HEK293 (cell line): ENCODE results near the gene VSIG10L.

Source experiments
- BCL11B ChIP-seq: fragments of 450-650 bp; formaldehyde crosslinking; IDR thresholded peaks from 2 replicates; pipeline ENCODE4 v1.5.1; 2016; ENCODE audit warnings: low read depth, missing biosample characterization, missing genetic modification characterization
- GLI4 ChIP-seq: fragments of 450-650 bp; formaldehyde crosslinking; IDR thresholded peaks from 2 replicates; pipeline ENCODE4 v1.5.1; 2016; ENCODE audit warnings: missing biosample characterization, missing genetic modification characterization
- HIC1 ChIP-seq: fragments of 450-650 bp; formaldehyde crosslinking; IDR thresholded peaks from 2 replicates; pipeline ENCODE4 v1.5.1; 2016; ENCODE audit warnings: missing biosample characterization, missing genetic modification characterization
- INSM2 ChIP-seq: fragments of 450-650 bp; formaldehyde crosslinking; IDR thresholded peaks from 2 replicates; pipeline ENCODE4 v1.5.1; 2016; ENCODE audit warnings: missing biosample characterization, missing genetic modification characterization
- MEIS1 ChIP-seq: sonication (generic); formaldehyde crosslinking; IDR thresholded peaks from 2 replicates; pipeline ENCODE4 v1.8.1; 2022; ENCODE audit warnings: missing genetic modification reagents, mild to moderate bottlenecking, borderline replicate concordance
- MZF1 ChIP-seq: fragments of 450-650 bp; formaldehyde crosslinking; IDR thresholded peaks from 2 replicates; pipeline ENCODE4 v1.5.1; 2017; ENCODE audit warnings: missing biosample characterization, missing genetic modification characterization, borderline replicate concordance
- REST ChIP-seq: fragments of 450-650 bp; formaldehyde crosslinking; IDR thresholded peaks from 2 replicates; pipeline ENCODE4 v1.5.1; 2016; ENCODE audit warnings: missing biosample characterization, missing genetic modification characterization
- SP3 ChIP-seq: fragments of 450-650 bp; formaldehyde crosslinking; IDR thresholded peaks from 2 replicates; pipeline ENCODE4 v1.5.1; 2016; ENCODE audit warnings: missing biosample characterization, missing genetic modification characterization
- ZNF114 ChIP-seq: fragments of 450-650 bp; formaldehyde crosslinking; IDR thresholded peaks from 2 replicates; pipeline ENCODE4 v1.5.0; 2017; ENCODE audit warnings: missing biosample characterization, missing genetic modification characterization
- ZNF133 ChIP-seq: fragments of 450-650 bp; formaldehyde crosslinking; IDR thresholded peaks from 2 replicates; pipeline ENCODE4 v1.5.1; 2016; ENCODE audit warnings: missing biosample characterization, missing genetic modification characterization
- ZNF146 ChIP-seq: fragments of 450-650 bp; formaldehyde crosslinking; IDR thresholded peaks from 2 replicates; pipeline ENCODE4 v1.5.1; 2016; ENCODE audit warnings: missing biosample characterization, missing genetic modification characterization
- ZNF157 ChIP-seq: fragments of 450-650 bp; formaldehyde crosslinking; IDR thresholded peaks from 2 replicates; pipeline ENCODE4 v1.5.1; 2016; ENCODE audit warnings: missing biosample characterization, missing genetic modification characterization
- ZNF19 ChIP-seq: fragments of 450-650 bp; formaldehyde crosslinking; IDR thresholded peaks from 2 replicates; pipeline ENCODE4; 2016; ENCODE audit warnings: missing biosample characterization, missing genetic modification characterization, low read depth
- ZNF239 ChIP-seq: fragments of 450-650 bp; formaldehyde crosslinking; IDR thresholded peaks from 2 replicates; pipeline ENCODE4 v1.5.1; 2016; ENCODE audit warnings: missing biosample characterization, missing genetic modification characterization
- ZNF280D ChIP-seq: fragments of 450-650 bp; formaldehyde crosslinking; IDR thresholded peaks from 2 replicates; pipeline ENCODE4 v1.5.1; 2016; ENCODE audit warnings: missing biosample characterization, missing genetic modification characterization
- ZNF548 ChIP-seq: fragments of 450-650 bp; formaldehyde crosslinking; IDR thresholded peaks from 2 replicates; pipeline ENCODE4 v1.5.1; 2016; ENCODE audit warnings: missing biosample characterization, missing genetic modification characterization
- ZNF791 ChIP-seq: fragments of 450-650 bp; formaldehyde crosslinking; IDR thresholded peaks from 2 replicates; pipeline ENCODE4 v1.5.1; 2016; ENCODE audit warnings: missing biosample characterization, missing genetic modification characterization
- ZNF792 ChIP-seq: fragments of 450-650 bp; formaldehyde crosslinking; IDR thresholded peaks from 2 replicates; pipeline ENCODE4 v1.5.1; 2016; ENCODE audit warnings: missing biosample characterization, missing genetic modification characterization
- ZSCAN30 ChIP-seq: fragments of 450-650 bp; IDR thresholded peaks from 2 replicates; pipeline ENCODE4 v1.5.1; 2018; ENCODE audit warnings: missing biosample characterization, mild to moderate bottlenecking, missing genetic modification characterization, moderate library complexity
- TF ChIP-seq, protein P1 (sequence below): fragments of 450-650 bp; formaldehyde crosslinking; IDR thresholded peaks from 2 replicates; pipeline ENCODE4 v1.5.1; 2016; ENCODE audit warnings: missing biosample characterization, missing genetic modification characterization
- TF ChIP-seq, protein P2 (sequence below): fragments of 450-650 bp; formaldehyde crosslinking; IDR thresholded peaks from 2 replicates; pipeline ENCODE4 v1.5.1; 2016; ENCODE audit warnings: missing biosample characterization, missing genetic modification characterization
- TF ChIP-seq, protein P3 (sequence below): fragments of 450-650 bp; formaldehyde crosslinking; IDR thresholded peaks from 2 replicates; pipeline ENCODE4 v1.5.0; 2017; ENCODE audit warnings: missing biosample characterization, missing genetic modification characterization, borderline replicate concordance

The VSIG10L gene

GRCh38 chr19:51338563-51339312 is 3.2 kb downstream of the VSIG10L start (continued):
- TF ChIP-seq ZNF280D (tag by site-specific recombination): no peak
- TF ChIP-seq, protein P1, sequence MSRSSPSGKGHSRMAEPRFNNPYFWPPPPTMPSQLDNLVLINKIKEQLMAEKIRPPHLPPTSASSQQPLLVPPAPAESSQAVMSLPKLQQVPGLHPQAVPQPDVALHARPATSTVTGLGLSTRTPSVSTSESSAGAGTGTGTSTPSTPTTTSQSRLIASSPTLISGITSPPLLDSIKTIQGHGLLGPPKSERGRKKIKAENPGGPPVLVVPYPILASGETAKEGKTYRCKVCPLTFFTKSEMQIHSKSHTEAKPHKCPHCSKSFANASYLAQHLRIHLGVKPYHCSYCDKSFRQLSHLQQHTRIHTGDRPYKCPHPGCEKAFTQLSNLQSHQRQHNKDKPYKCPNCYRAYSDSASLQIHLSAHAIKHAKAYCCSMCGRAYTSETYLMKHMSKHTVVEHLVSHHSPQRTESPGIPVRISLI (tag by site-specific recombination): 0 out of 2 replicates have a peak, but pooled peaks have one; percentile 38
- no peak for TF ChIP-seq ZNF791 (tag by site-specific recombination)
- no peak for TF ChIP-seq MZF1
- TF ChIP-seq MEIS1 (CRISPR knock-in tag): no peak
- TF ChIP-seq ZNF133 (tag by site-specific recombination): no peak
- no peak for TF ChIP-seq BCL11B
- TF ChIP-seq ZNF19 (tag by site-specific recombination): no peak
- TF ChIP-seq INSM2: no peak
- TF ChIP-seq ZNF157: no peak
- TF ChIP-seq HIC1 (tag by site-specific recombination): no peak
- no peak for TF ChIP-seq ZNF548 (tag by site-specific recombination)
- TF ChIP-seq ZNF114: no peak
- TF ChIP-seq, protein P2, sequence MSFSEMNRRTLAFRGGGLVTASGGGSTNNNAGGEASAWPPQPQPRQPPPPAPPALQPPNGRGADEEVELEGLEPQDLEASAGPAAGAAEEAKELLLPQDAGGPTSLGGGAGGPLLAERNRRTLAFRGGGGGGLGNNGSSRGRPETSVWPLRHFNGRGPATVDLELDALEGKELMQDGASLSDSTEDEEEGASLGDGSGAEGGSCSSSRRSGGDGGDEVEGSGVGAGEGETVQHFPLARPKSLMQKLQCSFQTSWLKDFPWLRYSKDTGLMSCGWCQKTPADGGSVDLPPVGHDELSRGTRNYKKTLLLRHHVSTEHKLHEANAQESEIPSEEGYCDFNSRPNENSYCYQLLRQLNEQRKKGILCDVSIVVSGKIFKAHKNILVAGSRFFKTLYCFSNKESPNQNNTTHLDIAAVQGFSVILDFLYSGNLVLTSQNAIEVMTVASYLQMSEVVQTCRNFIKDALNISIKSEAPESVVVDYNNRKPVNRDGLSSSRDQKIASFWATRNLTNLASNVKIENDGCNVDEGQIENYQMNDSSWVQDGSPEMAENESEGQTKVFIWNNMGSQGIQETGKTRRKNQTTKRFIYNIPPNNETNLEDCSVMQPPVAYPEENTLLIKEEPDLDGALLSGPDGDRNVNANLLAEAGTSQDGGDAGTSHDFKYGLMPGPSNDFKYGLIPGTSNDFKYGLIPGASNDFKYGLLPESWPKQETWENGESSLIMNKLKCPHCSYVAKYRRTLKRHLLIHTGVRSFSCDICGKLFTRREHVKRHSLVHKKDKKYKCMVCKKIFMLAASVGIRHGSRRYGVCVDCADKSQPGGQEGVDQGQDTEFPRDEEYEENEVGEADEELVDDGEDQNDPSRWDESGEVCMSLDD (tag by site-specific recombination): no peak
- TF ChIP-seq ZNF146 (tag by site-specific recombination): no peak
- no peak for TF ChIP-seq GLI4 (tag by site-specific recombination)
- no peak for TF ChIP-seq ZSCAN30 (tag by site-specific recombination)
- no peak for TF ChIP-seq ZNF239 (tag by site-specific recombination)
- no peak for TF ChIP-seq REST (tag by site-specific recombination)
- TF ChIP-seq SP3 (tag by site-specific recombination): no peak
- TF ChIP-seq ZNF792 (tag by site-specific recombination): no peak
- TF ChIP-seq, protein P3, sequence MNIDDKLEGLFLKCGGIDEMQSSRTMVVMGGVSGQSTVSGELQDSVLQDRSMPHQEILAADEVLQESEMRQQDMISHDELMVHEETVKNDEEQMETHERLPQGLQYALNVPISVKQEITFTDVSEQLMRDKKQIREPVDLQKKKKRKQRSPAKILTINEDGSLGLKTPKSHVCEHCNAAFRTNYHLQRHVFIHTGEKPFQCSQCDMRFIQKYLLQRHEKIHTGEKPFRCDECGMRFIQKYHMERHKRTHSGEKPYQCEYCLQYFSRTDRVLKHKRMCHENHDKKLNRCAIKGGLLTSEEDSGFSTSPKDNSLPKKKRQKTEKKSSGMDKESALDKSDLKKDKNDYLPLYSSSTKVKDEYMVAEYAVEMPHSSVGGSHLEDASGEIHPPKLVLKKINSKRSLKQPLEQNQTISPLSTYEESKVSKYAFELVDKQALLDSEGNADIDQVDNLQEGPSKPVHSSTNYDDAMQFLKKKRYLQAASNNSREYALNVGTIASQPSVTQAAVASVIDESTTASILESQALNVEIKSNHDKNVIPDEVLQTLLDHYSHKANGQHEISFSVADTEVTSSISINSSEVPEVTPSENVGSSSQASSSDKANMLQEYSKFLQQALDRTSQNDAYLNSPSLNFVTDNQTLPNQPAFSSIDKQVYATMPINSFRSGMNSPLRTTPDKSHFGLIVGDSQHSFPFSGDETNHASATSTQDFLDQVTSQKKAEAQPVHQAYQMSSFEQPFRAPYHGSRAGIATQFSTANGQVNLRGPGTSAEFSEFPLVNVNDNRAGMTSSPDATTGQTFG: no peak
